Liver (tissue), 9 donors: ENCODE data around the gene APOL4. TPM values are rescaled to one million over a fixed set of nuclear protein-coding genes. Genes with fewer than 3 reads are reported as not detected.

Experiments
- DNase-seq: peaks from one replicate; pipeline ENCODE4 v3.0.0-alpha.2; 2017; ENCODE audit warnings: low spot score
- H3K27ac ChIP-seq, 2 donors: one replicate each; pipeline ENCODE4 v1.7.0; 2013; ENCODE audit warnings: inconsistent platforms in 2 of 2, low read length in 2 of 2, control low read depth in 1 of 2, low read depth in 1 of 2, mild to moderate bottlenecking in 1 of 2
- H3K27me3 ChIP-seq, 4 donors: one replicate each; pipeline versions ENCODE4 v1.6.1 to v1.7.0; 2013; ENCODE audit warnings: low read length in 3 of 4, inconsistent platforms in 1 of 4, mild to moderate bottlenecking in 1 of 4, moderate library complexity in 1 of 4; ENCODE audit not compliant: control insufficient read depth in 4 of 4, insufficient read depth in 4 of 4
- H3K36me3 ChIP-seq, 4 donors: one replicate each; pipeline versions ENCODE4 v1.6.1 to v1.7.0; 2013; ENCODE audit warnings: low read length in 3 of 4, mild to moderate bottlenecking in 3 of 4, low read depth in 1 of 4, moderate library complexity in 1 of 4; ENCODE audit not compliant: control insufficient read depth in 4 of 4, insufficient read depth in 3 of 4
- H3K4me1 ChIP-seq, 4 donors: one replicate each; pipeline versions ENCODE4 v1.6.1 to v1.7.0; 2013; ENCODE audit warnings: low read length in 3 of 4, mild to moderate bottlenecking in 3 of 4, moderate library complexity in 1 of 4; ENCODE audit not compliant: control insufficient read depth in 4 of 4, insufficient read depth in 4 of 4
- H3K4me3 ChIP-seq, 3 donors: one replicate each; pipeline versions ENCODE4 v1.6.1 to v1.7.0; 2013; ENCODE audit warnings: low read length in 3 of 3, control low read depth in 1 of 3, low read depth in 1 of 3, mild to moderate bottlenecking in 1 of 3
- H3K9ac ChIP-seq, 2 donors: one replicate each; pipeline ENCODE4 v1.7.0; 2013; ENCODE audit warnings: low read length in 2 of 2, mild to moderate bottlenecking in 2 of 2, moderate library complexity in 2 of 2, control low read depth in 1 of 2, low read depth in 1 of 2
- H3K9me3 ChIP-seq, 4 donors: one replicate each; pipeline versions ENCODE4 v1.6.1 to v1.7.0; 2013; ENCODE audit warnings: low read length in 3 of 4; ENCODE audit not compliant: control insufficient read depth in 4 of 4
- EGR1 ChIP-seq, 2 donors: IDR thresholded peaks; 2 replicates each; pipeline ENCODE4 v1.6.1; 2016 to 2018; ENCODE audit warnings: antibody characterized with exemption in 2 of 2, low read depth in 2 of 2
- HNF4A ChIP-seq, 2 donors: conservative IDR thresholded peaks; 2 replicates each; pipeline ENCODE4 v1.6.1; 2016; ENCODE audit warnings: antibody characterized with exemption in 2 of 2, mild to moderate bottlenecking in 2 of 2
- NR2F2 ChIP-seq: IDR thresholded peaks from 2 replicates; pipeline ENCODE4 v1.6.1; 2016; ENCODE audit warnings: antibody characterized with exemption
- RAD21 ChIP-seq, 2 donors: IDR thresholded peaks; 2 replicates each; pipeline ENCODE4 v1.6.1; 2016; ENCODE audit warnings: antibody characterized with exemption in 2 of 2, mild to moderate bottlenecking in 2 of 2
- RXRA ChIP-seq, 2 donors: IDR thresholded peaks; 2 replicates each; pipeline ENCODE4 v1.6.1; 2017 to 2018; ENCODE audit warnings: antibody characterized with exemption in 2 of 2, mild to moderate bottlenecking in 1 of 2
- SP1 ChIP-seq: IDR thresholded peaks from 2 replicates; pipeline ENCODE4 v1.6.1; 2018; ENCODE audit warnings: antibody characterized with exemption, mild to moderate bottlenecking
- TAF1 ChIP-seq: conservative IDR thresholded peaks from 2 replicates; pipeline ENCODE4 v1.6.1; 2016; ENCODE audit warnings: antibody characterized with exemption, mild to moderate bottlenecking
- YY1 ChIP-seq: IDR thresholded peaks from 2 replicates; pipeline ENCODE4 v1.6.1; 2016; ENCODE audit warnings: antibody characterized with exemption, mild to moderate bottlenecking
- WGBS: extraction: QIAGEN DNeasy Blood & Tissue Kit; methylation state at CpG from one replicate; pipeline ENCODE4 v1.1.7; 2013; 5-methylcytosine and 5-hydroxymethylcytosine counted together
- polyA plus RNA-seq, 2 donors: library from polyadenylated mRNA; stranded (reverse) in 1 of 2; unstranded in 1 of 2; fragments of 200-250 nt in 1 of 2; fragments of >200 nt in 1 of 2; fragmentation: Nextera tagmentation in 1 of 2; extraction: Ambion mirVana in 1 of 2; gene quantifications; one replicate each; pipeline versions ENCODE4 v1.2.1 to v1.2.3, GENCODE V29; 2013 to 2015
- total RNA-seq, 2 donors: library from RNA; depleted of rRNA; stranded (reverse); fragments of >200 nt; gene quantifications; one replicate each; pipeline ENCODE4 v1.2.3, GENCODE V29; 2014
- TF ChIP-seq, protein P1 (sequence below): IDR thresholded peaks from 2 replicates; pipeline ENCODE4 v1.6.1; 2016; ENCODE audit warnings: antibody characterized with exemption, mild to moderate bottlenecking
- TF ChIP-seq, protein P2 (sequence below): IDR thresholded peaks from 2 replicates; pipeline ENCODE4 v1.6.1; 2016; ENCODE audit warnings: antibody characterized with exemption
- donor health status: healthy.
- donor health status: healthy.
- donor health status: healthy.
- donor health status: healthy.
- donor health status: healthy.

Gene APOL4
- total and polyA plus RNA-seq, 4 donors: 0.59 to 2.3 (median 1.8) TPM

DNA sequence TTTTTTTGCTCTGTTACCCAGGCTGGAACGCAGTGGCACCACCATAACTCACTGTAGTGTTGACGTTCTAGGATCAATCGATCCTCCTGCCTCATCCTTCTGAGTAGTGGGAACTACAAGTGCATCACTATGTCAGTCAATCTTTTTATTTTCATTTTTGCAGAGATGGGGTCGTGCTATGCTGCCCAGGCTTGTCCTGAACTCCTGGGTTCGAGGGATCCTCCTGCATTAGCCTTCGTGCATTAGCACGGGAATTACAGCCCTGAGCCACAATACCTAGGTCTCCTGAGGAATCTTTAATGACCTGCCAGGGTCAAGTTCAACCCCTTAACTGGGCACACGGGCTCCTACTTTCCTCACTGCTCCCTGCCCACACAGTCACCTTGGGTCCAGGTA lies 45.5 kb downstream of the APOL4 start:
- no peaks in the 10 kb centered on the region for H3K9me3 ChIP-seq
- no peaks in the 10 kb centered on the region for H3K36me3 ChIP-seq
- H3K4me1 ChIP-seq: peaks cover 23 to 87% (median 68%) of the 10 kb centered on the region in 4 donors
- TF ChIP-seq, protein P1, sequence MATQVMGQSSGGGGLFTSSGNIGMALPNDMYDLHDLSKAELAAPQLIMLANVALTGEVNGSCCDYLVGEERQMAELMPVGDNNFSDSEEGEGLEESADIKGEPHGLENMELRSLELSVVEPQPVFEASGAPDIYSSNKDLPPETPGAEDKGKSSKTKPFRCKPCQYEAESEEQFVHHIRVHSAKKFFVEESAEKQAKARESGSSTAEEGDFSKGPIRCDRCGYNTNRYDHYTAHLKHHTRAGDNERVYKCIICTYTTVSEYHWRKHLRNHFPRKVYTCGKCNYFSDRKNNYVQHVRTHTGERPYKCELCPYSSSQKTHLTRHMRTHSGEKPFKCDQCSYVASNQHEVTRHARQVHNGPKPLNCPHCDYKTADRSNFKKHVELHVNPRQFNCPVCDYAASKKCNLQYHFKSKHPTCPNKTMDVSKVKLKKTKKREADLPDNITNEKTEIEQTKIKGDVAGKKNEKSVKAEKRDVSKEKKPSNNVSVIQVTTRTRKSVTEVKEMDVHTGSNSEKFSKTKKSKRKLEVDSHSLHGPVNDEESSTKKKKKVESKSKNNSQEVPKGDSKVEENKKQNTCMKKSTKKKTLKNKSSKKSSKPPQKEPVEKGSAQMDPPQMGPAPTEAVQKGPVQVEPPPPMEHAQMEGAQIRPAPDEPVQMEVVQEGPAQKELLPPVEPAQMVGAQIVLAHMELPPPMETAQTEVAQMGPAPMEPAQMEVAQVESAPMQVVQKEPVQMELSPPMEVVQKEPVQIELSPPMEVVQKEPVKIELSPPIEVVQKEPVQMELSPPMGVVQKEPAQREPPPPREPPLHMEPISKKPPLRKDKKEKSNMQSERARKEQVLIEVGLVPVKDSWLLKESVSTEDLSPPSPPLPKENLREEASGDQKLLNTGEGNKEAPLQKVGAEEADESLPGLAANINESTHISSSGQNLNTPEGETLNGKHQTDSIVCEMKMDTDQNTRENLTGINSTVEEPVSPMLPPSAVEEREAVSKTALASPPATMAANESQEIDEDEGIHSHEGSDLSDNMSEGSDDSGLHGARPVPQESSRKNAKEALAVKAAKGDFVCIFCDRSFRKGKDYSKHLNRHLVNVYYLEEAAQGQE: no peak
- TF ChIP-seq RAD21 (IDR thresholded peaks at IDR 0.05): no peak
- TF ChIP-seq, protein P2, sequence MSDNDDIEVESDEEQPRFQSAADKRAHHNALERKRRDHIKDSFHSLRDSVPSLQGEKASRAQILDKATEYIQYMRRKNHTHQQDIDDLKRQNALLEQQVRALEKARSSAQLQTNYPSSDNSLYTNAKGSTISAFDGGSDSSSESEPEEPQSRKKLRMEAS: no peak
- no peak for TF ChIP-seq YY1
- no peak for DNase-seq
- peak overlapping the region in 2 of 3 donors; percentile 10 to 59 for H3K4me3 ChIP-seq
- peak overlapping the region; percentile 92 to 96 for H3K27ac ChIP-seq
- no peaks in the 10 kb centered on the region for H3K27me3 ChIP-seq
- H3K9ac ChIP-seq: peak overlapping the region in 1 of 2 donors; percentile 21
- 33% methylated on average over 8 of the region's 8 CpGs for WGBS

DNA sequence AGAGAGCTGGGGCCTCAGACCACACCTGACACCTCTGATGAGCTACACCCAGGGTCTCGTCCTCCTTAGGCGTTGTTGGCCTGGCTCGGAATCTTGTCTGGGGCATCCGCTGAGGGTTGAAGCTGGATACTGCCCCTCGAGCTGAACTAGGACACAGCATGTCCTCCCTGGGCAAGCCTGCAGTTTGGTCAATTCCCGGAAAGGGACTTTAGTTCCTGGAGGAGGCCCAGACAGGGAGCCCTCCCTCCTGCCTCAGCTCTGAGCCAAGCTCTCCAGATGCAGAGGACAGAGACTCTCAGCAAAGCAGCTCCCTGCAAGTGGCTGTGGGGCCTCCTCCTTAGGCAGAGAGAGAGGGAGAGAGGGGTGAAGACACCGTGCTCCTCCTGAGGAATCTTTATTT lies 45.9 kb downstream of the APOL4 start:
- H3K4me3 ChIP-seq: peak overlapping the region in 1 of 3 donors; percentile 59
- no peak for DNase-seq
- no peaks in the 10 kb centered on the region for H3K27me3 ChIP-seq
- peaks cover 20 to 87% (median 63%) of the 10 kb centered on the region in 4 donors for H3K4me1 ChIP-seq
- TF ChIP-seq, protein P1: peak; percentile 32
- no peak for TF ChIP-seq RAD21 (IDR thresholded peaks at IDR 0.05)
- peak; percentile 29 for TF ChIP-seq NR2F2
- peak; percentile 58 for TF ChIP-seq SP1
- TF ChIP-seq EGR1 (IDR thresholded peaks at IDR 0.05; ENCODE audit: low read depth in 2 of 2): peak in 1 of 2 donors; percentile 48
- TF ChIP-seq YY1: peak; percentile 30
- TF ChIP-seq TAF1: no peak
- TF ChIP-seq, protein P2: peak; percentile 56
- peak; percentile 45 to 72 for TF ChIP-seq RXRA (IDR thresholded peaks at IDR 0.05)
- peak; percentile 33 to 70 for TF ChIP-seq HNF4A (conservative IDR thresholded peaks at IDR 0.05)
- H3K9ac ChIP-seq: no peak overlapping the region
- WGBS: 32% methylated on average over 7 of the region's 7 CpGs
- no peaks in the 10 kb centered on the region for H3K9me3 ChIP-seq
- no peaks in the 10 kb centered on the region for H3K36me3 ChIP-seq
- H3K27ac ChIP-seq: peak overlapping the region; percentile 78 to 92
